GM15510 (cell line): Measurements from ENCODE around the gene AQP11.

Experiments used
- POLR2A ChIP-seq: IDR thresholded peaks from 3 replicates; pipeline ENCODE4 v1.6.1; 2011; ENCODE audit warnings: borderline replicate concordance; ENCODE audit not compliant: insufficient read length; ENCODE audit errors: extremely low read depth

AQP11 gene, protein sequence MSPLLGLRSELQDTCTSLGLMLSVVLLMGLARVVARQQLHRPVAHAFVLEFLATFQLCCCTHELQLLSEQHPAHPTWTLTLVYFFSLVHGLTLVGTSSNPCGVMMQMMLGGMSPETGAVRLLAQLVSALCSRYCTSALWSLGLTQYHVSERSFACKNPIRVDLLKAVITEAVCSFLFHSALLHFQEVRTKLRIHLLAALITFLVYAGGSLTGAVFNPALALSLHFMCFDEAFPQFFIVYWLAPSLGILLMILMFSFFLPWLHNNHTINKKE

DNA sequence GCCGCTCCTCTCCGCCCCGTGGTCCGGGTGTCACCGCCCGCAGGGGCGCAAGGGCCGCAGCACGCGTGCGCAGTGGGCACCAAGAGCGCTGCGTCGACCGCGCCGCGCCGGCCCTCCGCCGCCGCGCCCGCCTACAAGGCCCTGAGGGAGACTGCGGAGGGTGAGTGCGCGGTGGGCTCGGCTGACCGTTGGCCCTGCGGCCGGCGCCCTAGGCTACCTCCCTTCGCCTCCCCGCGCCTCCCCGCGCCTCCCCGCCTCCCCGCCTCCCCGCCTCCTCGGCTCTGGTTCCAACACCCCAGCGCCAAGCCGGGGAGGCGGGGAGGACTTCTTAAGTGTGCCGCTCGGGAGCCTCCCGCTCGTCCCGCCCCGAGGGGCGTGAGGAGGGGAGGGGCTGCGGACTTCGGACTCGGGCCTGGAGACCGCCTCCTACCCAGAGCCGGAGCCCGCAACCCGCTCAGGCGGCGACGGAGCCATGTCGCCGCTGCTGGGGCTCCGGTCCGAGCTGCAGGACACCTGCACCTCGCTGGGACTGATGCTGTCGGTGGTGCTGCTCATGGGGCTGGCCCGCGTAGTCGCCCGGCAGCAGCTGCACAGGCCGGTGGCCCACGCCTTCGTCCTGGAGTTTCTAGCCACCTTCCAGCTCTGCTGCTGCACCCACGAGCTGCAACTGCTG, at the start of gene AQP11:
TSS of gene AQP11 (plus strand) at position 433 of the 673 bp plus-strand sequence. CDS start at position 473, 40 bp downstream.
- no peak for TF ChIP-seq POLR2A

DNA sequence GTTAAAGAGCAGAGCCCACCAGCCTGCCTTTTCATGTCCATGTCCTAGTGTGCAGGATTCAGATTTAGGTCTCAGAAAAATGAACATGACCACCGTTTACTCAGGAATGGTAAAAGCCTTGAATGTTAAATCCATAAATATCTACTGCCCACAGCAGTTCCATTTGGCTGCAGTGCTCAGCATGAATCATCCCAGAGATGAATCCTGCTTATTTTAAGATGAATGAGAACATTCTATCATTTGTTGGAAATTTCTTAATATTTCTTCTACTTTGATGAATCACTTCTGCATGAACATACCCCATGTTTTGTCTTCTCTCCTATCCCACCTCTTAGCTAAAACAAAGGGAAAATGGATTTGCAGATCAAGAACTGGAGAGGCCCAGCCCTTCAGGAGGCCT, 47.5 kb upstream of the AQP11 start:
- no peak for TF ChIP-seq POLR2A

DNA sequence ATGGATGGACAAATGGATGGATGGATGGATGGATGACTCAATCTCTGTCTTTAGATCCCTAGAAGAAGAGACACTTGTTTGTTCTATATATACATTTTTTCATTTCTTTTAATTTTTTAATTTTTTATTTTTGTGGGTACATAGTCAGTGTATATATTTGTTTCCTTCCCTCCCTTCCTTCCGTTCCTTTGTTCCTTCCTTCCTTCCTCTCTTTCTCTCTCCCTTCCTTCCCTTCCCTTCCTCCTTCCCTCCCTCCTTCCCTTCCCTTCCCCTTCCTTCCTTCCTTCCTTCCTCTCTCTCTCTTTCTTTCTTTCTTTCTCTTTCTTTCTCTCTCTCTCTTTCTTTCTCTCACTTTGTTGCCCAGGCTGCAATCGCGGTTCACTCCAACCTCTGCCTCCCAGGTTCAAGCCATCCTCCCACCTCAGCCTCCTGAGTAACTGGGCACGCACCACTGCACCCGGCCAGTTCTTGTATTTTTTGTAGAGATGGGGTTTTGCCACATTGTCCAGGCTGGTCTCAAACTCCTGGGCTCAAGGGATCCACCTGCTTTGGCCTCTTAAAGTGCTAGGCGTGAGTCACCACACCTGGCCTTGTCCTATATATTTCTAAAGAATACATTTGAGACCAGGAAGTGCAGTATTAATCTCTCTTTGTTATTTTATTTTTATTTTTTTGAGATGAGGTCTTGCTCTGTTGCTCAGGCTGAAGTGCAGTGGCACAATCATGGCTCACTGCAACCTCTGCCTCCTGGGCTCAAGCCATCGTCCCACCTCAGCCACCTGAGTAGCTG, 42.5 kb upstream of the AQP11 start:
- no peak for TF ChIP-seq POLR2A

DNA sequence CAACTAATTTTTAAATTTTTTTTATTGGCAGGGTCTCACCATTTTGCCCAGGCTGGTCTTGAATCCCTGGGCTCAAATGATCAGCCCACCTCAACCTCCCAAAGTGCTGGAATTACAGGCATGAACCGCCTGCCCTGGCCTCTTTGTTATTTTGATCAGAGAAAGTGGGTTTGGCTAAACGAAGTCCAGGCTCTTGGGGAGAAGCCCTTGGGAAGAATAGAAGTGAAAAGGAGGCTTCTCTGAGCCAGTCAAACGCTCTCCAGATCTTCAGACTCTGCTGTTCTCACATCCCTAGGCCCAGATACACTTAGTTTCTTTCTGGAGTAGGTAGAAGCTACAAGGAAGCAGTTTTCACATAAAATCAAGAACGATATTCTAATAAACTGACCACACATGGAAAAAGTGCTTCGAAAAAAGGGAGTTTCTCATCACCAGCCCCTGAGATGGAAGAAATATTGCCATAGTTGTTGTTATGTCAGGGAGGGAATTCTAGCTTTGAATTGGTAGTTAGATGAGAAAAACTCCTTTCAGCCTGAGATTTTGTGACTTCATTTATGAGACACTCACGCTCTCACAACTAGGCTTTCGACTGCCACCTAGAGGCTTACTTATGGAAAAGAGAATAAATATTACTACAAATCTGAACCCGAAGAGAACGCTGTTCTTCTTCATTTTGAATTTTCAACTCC, 41.7 kb upstream of the AQP11 start:
- TF ChIP-seq POLR2A = no peak

DNA sequence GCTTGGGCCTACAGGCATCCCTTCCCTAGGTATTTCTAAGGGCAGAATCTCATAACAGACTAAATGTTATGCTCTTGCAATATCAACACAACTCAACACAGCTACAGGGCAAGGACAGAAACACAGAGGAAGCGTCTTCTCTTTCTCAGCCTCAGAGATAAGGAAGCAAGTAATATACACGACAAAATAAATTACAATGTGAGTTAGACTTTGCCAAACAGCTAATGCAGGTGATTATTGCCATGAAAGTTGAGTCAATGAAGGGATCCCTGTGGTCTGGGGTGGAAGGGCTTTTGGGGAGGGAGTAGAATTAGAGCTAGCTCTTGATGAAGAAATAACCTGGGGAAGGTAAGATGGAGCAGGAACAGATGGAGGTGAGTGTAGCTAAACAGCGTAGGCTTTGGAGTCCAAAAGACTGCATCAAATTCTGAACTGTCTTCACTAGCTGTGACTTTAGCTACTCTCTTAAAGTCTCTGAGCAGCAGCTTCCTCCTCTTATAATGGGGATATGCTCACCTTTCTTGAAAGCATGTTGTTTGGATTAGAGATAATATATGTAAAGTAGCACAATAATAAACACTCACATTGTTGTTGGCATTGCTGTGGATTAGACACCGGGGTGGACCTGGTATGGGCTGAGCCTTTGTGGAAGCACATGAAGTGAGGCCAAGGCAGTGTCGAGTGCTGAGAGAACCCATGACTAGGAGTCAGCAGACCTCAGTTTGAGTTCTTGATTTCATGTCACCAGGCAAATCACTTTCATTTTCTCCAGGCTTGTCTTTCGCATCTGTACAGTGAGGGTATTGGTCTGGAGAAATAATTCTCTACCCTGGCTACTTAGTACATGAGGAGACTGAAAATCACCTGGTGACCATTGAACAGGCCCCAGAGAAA, 41.0 kb upstream of the AQP11 start:
- TF ChIP-seq POLR2A = no peak

DNA sequence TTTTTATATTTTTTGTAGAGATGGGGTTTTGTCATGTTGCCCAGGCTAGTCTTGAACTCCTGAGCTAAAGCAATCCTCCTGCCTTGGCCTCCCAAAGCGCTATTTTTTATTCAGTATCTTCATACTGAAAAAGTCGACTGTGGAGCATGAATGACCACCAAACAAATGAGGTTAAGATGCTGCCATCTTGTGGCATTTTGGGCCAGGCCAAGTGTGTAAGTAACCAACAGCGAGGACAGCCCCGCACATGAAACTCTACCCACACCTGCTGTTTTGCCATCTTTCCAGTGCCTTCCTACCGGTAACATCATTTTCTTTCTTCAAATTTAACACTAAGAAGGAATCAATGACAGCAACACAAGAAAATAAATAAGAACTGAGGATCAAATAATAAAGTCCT, 32.2 kb upstream of the AQP11 start:
- no peak for TF ChIP-seq POLR2A

DNA sequence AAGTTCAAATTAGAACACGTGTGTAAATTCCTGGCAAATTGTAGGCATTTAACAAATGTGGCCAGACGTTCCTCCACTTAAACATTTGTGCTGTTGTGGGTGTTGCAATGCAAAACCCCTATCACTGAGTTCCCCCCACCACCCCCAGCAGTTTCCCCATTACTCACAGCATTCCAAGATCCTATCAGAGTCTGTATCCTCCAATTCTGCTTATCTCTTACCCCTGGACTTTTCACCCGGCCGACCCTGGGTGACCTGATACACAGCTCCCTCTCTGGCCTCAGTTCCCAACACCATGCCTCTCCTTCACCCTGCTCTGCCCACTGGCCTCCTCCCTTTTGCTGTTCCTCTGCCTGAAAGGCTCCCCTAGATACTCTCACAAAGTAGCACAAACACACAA, 31.4 kb upstream of the AQP11 start:
- no peak for TF ChIP-seq POLR2A

DNA sequence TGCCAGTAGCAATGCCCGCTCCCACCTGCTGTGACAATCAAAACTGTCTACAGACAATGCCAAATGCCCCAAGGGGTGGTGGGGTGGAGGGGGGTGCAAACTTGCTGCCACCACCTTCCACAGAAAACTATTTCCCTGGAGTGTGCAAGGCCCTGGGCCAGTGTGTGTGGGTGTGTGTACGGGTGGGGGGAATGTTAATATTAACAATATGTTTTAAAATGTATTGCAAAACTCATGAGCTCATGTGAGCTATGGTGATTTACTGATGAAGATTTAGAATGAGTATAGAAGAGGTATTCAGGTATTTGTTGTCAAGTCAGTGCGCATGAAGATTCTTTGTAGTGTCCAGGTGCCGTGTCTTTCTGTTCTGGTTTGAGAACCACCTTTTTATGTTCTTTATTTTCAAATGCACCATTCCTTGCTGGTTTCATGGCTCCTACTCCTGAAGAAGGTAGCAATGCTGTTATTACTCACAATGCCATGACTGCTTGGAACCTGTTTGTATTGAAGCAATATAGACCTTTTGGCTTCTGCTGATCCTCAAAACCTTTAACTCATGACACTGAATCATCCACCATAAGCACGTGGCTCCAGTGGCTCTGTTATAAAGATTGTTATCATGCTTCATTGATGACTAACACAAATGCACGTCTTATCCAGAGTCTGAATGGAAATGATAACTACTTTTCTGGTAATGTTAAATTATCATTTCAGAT, 29.9 kb upstream of the AQP11 start:
- TF ChIP-seq POLR2A = no peak

DNA sequence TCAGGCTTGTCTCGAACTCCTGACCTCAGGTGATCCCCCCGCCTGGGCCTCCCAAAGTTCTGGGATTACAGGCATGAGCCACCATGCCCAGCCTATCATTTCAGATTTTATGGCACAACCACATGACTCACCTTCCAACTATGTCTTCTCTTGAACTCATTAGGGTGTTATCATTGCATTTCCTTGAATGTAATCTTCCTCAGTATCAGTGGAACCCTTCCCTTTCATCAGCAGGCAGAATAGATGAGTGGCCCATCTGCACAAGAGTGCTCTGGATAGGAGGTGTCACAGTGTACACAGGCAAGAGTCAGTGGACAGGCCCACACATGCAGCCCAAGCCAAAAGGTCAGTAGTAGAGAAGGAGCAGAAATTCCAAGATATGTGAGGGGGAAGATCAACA, 29.1 kb upstream of the AQP11 start:
- TF ChIP-seq POLR2A = no peak

DNA sequence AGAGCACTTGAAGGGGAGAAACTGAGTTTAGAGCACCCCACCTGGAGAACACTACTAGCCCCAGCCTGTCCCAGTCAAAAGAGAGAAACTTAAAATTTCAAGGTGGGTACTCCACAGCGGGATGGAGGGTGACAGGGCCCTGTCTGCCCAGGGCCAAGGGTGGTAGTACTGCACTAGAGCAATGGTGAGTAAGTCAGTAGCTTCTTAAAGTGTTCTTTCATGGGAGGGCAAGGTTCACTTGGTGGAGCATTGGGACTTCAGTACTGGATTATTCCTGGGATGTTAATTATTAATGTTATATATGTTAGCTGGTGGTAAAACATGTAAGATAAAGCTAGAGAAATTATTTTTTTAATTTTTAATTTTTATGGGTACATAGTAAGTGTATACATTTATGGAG, 28.5 kb upstream of the AQP11 start:
- no peak for TF ChIP-seq POLR2A

DNA sequence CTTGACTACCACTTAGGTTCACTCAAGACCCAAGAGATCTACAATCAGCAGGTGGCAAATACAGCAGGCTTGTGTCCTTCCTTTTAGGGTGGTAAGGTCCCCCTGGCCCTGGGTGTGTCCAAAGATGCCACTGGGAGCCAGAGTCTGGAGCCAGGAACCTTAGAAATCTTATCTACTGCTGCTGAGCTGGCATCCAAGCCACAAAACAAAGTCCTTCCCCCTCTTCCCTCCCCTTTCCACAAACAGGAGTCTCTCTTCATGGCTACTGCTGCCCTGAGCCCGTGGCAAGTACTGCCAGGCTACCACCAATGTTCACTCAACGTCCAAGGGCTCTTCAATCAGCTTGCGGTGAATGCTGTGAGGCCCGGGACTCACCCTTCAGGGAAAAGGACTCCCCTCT, 21.4 kb upstream of the AQP11 start:
- TF ChIP-seq POLR2A = no peak

DNA sequence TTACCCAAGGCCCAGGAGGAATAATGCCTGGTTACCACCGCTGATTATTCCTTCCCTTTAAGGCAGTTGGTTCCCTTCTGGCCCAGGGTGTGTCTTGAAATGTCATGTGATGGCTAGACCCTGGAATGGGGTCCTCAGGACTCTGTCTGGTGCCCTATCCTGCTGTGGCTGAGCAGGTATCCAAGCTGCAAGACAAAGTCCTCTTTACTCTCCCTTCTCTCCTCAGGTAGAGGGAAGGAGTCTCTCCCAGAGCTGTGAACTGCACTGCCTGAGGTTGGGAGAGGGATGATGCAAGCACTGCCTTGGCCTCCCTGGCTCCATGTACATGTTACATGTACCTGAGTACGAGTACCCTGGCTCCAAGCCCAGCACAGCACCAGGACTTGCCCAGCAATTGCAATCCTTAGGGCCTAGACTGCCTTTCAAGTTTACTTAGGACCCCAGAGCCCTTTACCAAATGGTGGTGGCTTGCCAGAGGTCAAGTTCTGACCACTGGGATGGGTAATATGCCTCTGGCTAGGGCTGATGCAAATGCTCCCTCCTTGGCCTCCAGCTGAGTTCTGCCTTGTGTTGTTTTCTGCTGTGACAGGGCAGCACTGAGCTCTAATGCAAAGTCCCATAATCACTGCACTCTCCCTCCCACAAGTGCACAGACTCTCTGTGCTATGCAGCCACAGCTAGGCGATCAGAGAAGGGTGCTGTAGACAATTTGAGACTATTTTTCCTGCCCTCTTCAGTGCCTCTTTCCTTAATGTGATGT, 20.7 kb upstream of the AQP11 start:
- TF ChIP-seq POLR2A = no peak

DNA sequence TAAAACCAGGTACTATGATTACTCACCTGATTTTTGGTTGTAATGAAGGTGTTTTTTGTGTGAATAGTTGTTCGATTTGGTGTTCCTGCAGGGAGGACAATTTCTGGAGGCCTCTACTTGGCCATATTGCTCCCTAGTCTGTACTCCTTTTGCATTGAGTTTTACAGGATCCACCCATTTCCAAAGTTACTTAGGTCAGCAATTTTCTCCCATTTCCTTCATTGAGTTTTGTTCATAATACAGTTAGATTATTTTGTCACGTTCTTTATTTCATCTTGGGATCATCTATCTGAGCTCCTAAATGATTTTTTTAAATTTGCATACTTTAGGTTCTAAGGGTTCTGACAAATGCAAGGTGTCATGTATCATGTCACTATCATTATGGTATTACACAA, 20.1 kb upstream of the AQP11 start:
- TF ChIP-seq POLR2A = no peak
